ENCODE measurements around the gene TDRD12.

The TDRD12 gene

GRCh38 chr19:32869369-32869965, 149.9 kb downstream of the TDRD12 start, which contains the start of gene SLC7A9:
SLC7A9 (minus strand) TSS chr19:32869767; CDS start chr19:32868534, 1,233 bp downstream.
- DNase-seq (ENCODE audit: low read depth) = no peak
- no peak for TF ChIP-seq CTCF (IDR thresholded peaks at IDR 0.05; ENCODE audit: control insufficient read depth, insufficient read depth, low read depth, low read length, missing control alignments)
- no peak within 1 kb of the TSS for H3K4me3 ChIP-seq (ENCODE audit: control insufficient read depth, low read depth, low read length)

- TF ChIP-seq CTCF (IDR thresholded peaks at IDR 0.05; ENCODE audit: control insufficient read depth, insufficient read depth, low read depth, low read length, missing control alignments) = no peak
- DNase-seq (ENCODE audit: low read depth) = no peak
- H3K4me3 ChIP-seq (ENCODE audit: control insufficient read depth, low read depth, low read length) = no peak overlapping the region
These were observed 150.5 kb downstream of the TDRD12 start for GRCh38 chr19:32869966-32870573.

DNA sequence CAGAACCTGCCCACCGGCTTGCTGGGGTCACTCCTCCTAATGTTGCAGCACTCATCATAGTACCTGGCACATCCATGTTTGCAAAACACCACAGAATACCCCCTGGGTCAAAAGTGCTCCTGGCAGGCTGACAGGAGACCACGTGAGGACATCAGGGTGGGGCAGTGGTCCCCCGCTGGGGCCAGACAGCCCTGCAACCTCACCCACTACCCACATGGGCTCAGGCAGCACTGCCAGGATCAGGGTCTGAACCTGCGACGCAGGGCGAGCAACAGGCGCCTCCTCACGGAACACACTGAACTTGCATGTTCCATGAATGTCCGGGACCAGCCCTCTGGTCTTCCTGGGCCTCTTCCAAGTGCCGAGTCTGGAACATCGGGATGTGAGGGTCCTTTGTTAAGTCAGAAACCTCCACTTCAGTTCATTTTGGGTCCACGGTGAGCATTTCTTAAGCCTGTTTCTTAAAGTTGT, 151.4 kb downstream of the TDRD12 start:
- no peak overlapping the region for H3K4me3 ChIP-seq (ENCODE audit: control insufficient read depth, low read depth, low read length)
- no peak for TF ChIP-seq CTCF (IDR thresholded peaks at IDR 0.05; ENCODE audit: control insufficient read depth, insufficient read depth, low read depth, low read length, missing control alignments)
- no peak for DNase-seq (ENCODE audit: low read depth)

DNA sequence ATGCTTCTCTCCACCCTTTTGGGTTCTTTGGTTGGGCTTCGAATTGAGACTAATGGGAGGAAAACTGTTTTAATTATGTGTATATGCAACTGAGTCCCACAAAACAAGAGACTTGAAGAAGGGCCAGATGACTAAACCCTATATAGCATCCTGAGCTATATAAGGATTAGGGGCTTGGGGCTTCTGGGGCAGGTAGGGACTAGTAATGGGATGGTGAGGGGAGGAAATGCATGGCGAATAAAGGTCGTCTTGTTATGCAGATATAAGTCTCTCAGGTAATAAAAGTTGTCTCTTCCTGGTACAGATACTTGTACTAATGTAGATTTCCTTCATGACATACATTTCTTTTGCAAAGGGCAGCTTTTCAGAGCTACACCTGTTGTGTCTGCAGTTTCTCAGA, 152.8 kb downstream of the TDRD12 start:
- no peak for DNase-seq (ENCODE audit: low read depth)
- no peak overlapping the region for H3K4me3 ChIP-seq (ENCODE audit: control insufficient read depth, low read depth, low read length)
- TF ChIP-seq CTCF (IDR thresholded peaks at IDR 0.05; ENCODE audit: control insufficient read depth, insufficient read depth, low read depth, low read length, missing control alignments) = no peak

DNA sequence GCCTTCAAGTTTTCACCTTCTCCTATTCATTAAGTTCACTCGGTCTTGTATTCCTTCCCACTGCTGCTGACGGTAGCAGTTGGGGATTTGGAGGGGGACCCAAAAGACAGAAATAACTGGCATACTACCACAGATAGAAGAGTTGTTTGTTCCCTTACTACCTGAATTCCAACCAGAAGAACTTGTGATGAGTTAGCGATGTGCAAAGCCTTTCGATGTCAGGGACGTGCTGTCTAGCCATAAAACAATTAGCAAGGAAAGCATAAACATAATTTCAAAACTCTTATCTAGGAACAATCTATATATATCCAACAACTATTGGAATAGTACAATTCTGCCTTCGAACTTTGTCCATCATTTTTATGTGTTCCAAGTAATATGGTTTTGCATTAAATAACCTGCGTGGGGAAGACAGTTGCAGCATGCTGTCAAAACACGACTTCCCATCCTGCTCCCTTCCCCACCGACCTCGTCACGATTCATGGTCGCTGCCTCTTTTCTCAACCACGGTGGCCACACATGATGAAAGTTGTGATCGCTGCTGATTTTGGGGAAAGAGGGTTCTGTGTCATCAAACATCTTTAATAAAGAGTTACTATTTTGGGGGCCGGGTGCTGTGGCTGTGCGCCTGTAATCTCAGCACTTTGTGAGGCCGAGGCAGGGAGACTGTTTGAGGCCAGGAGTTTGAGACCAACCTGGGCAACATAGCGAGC, 153.8 kb downstream of the TDRD12 start:
- no peak for DNase-seq (ENCODE audit: low read depth)
- no peak for TF ChIP-seq CTCF (IDR thresholded peaks at IDR 0.05; ENCODE audit: control insufficient read depth, insufficient read depth, low read depth, low read length, missing control alignments)
- H3K4me3 ChIP-seq (ENCODE audit: control insufficient read depth, low read depth, low read length) = no peak overlapping the region

- DNase-seq (ENCODE audit: low read depth) = no peak
- H3K4me3 ChIP-seq (ENCODE audit: control insufficient read depth, low read depth, low read length) = no peak overlapping the region
- TF ChIP-seq CTCF (IDR thresholded peaks at IDR 0.05; ENCODE audit: control insufficient read depth, insufficient read depth, low read depth, low read length, missing control alignments) = no peak
These were observed 155.0 kb downstream of the TDRD12 start for GRCh38 chr19:32874605-32875004.

All from AG09309 (cell line).